Urothelium cell line (cell line): Measurements from ENCODE around the gene LIPG.
A peak's percentile ranks its signal among the peaks of the same experiment; 100 is the strongest.
"Not testable (repeated sequence)": the region's sequence is repeated elsewhere in the genome, so short reads cannot be mapped to it uniquely, and the experiment has no call there.

ENCODE experiments used
- DNase-seq: peaks from one replicate; pipeline ENCODE4 v3.0.0; 2011; ENCODE audit warnings: low spot score, mixed read lengths
- FAIRE-seq: peaks from 2 replicates; lab custom pipeline; 2011; peaks lifted over from hg19 to GRCh38; lab: Jason Lieb, UNC

The LIPG gene

DNA sequence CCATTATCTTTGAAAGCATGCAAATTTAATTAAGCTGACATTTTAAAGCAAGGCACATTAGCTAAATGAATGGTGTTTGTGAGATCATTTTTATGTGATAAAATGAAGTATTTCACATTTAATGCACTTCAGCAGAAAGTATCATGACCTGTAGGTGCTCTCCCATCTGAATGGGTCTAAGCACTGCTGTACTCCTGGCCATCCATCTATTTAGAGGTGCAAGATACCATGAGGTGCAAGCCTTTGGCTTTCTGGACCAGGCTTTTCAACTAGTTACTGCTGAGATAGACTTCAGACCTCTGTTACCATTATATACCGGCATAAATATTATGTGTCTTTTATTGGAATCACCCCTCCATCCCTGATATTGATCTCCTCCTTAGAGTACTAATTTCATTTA is 15.6 kb upstream of the LIPG start:
- FAIRE-seq (no peak), DNase-seq (no peak)

GRCh38 chr18:49546719-49547273 is 15.1 kb upstream of the LIPG start:
- FAIRE-seq = no peak
- DNase-seq = no peak

GRCh38 chr18:49547701-49548100 is 14.2 kb upstream of the LIPG start:
- FAIRE-seq = no peak

GRCh38 chr18:49548229-49548636 is 13.6 kb upstream of the LIPG start:
- FAIRE-seq (no peak), DNase-seq (peak; percentile 37)

More at GRCh38 chr18:49547701-49548100, 14.2 kb upstream of the LIPG start:
- no peak for DNase-seq

DNA sequence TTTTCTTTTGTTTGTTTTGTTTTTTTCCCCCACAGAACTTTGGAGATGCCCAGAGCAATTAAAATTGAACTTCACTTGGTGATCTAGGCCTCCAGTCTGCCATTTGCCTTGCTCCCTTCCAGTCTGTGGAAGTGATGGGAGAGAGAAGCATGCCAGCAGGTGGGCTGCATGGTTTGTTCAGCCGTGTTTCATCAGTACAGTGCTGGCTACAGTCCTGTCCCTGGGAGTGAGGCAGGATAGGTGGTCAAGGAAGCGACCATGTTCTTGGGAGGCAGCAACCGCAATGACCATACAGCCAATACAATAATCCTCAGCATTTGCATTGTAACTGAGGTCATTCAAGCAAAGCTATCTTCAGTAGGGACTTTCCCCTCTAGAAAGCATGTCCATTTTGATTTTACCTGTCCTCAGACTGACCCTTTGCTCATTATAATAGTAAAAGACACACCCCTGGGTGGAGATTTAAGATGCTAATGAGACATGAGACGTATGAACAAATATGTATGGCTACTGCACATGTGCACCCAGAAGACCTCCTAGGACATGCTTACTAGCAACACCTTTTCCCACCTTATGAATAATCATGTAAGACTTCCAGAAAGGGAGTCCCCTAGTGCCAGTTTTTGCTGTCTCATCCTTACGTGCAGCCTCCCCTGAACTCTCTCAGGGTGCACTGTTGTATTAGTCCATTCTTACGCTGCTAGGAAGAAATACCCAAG is 11.1 kb upstream of the LIPG start:
- FAIRE-seq (no peak), DNase-seq (no peak)

GRCh38 chr18:49553003-49553402 is 8.9 kb upstream of the LIPG start:
- FAIRE-seq (no peak), DNase-seq (no peak)

DNA sequence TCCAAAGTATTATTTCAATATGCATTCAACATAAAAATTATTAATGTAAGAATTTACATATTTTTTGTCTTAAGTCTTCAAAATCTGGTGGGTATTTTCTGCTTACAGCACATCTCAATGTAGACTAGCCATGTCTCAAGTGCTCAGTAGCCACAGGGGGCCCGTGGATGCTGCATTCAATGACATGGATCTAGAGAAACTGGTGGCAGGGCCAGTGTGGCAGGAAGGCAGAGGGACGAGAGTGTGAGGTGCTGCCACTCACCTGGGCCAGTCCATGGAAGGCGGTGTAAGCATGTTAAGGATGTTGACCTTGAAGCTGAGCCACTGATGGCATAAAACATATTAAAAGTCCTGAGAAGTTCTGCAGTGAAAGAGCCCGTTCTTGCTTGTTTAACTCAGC is 6.2 kb upstream of the LIPG start:
- no peak for FAIRE-seq

DNA sequence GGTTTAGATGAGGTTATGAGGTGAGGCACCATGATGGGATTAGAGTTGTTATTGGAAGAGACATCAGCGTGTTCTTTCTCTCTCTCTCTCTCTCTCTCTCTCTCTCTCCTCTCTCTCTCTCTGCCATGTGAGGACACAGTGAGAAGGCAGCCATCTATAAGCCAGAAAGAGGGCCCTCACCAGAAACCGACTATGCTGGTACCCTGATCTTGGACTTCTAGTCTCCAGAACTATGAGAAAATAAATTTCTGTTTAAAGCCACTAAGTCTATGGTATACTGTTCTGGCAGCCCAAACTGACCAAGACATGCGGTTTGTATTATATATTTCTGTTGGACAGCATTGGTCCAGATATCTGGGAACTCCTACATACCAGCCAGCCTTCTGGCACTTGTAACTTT is 3.5 kb upstream of the LIPG start:
- DNase-seq (no peak), FAIRE-seq (no peak)

More for the DNA sequence above, 6.2 kb upstream of the LIPG start:
- no peak for DNase-seq

DNA sequence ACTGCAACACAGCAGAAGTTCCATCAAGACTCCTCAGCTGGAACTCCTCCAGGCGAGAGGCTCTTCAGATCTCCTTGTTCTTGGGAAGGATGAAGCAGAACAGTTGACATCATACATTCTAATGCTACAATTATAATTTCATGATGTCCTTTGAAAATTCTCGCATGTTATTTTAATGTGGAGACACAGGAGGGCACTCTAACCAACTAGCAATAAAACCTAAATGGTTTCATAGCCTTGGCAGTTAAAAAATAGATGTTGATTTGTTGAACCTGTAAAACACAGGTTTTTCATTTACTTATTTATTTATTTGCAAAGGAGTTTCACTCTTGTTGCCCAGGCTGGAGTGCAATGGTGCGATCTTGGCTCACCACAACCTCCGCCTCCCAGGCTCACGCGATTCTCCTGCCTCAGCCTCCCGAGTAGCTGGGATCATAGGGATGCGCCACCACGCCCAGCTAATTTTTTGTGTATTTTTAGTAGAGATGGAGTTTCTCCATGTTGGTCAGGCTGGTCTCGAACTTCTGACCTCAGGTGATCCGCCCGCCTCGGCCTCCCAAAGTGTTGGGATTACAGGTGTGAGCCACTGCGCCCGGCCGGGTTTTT is 2.4 kb upstream of the LIPG start:
- DNase-seq, FAIRE-seq: not testable (repeated sequence)

DNA sequence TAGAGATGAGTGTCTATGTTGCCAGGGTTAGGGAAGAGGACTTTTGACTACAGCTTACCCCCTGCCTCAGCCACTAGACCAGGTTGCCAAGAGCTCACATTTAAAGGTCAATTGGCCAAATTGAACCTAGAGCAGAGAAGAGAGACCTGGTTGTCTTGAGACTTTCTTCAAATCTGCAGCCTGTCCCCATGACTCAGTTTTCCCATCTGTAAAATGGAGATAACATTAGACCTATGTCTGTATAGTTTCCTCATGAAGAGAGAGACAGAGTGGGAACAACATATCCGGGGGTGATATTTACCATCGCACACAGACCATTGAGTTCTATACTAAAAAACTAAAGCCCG is 1.6 kb upstream of the LIPG start:
- no peak for DNase-seq
- no peak for FAIRE-seq

GRCh38 chr18:49560624-49561288 is 1.1 kb upstream of the LIPG start:
- DNase-seq = no peak
- FAIRE-seq = no peak

DNA sequence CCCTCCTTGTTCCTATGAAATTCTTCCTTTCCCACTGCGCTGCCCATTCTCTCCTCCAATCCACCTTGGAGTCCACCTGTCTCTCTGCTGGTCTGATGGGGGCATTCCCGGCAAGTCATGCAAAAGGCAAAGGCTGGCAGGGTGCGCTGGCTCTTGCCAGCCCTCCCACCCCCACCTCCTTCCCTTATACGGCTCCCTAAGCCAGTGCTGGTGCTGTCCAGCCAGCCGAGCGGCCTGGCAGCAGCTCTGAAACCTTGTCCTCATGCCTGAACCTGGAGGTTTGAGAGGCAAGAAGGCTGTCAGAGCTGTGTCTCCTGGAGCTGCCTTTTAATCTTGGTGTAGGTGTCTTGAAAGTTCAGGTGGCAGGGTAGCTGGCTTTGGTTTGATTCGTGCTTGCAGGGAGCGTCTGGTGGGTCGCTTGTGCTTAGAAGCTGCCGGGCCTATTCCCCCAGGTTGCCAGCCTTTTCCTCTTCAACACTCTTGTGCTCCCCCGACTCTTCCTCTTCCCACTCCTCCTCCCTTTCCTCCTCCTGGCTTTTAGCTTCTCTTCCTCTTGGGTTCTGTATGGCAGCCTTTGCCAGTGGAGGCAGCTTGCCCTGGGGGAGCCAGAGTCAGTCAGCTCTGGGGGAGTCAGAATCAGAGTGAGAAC is 748 bp downstream of the LIPG start:
- no peak for DNase-seq
- no peak for FAIRE-seq

- DNase-seq (peak; percentile 32), FAIRE-seq (no peak)
These were observed 1.3 kb downstream of the LIPG start for GRCh38 chr18:49563130-49563540.

GRCh38 chr18:49563701-49564517 is 2.1 kb downstream of the LIPG start:
- FAIRE-seq = no peak
- no peak for DNase-seq

GRCh38 chr18:49564518-49564834 is 2.6 kb downstream of the LIPG start:
- FAIRE-seq (no peak), DNase-seq (no peak)

- DNase-seq (no peak), FAIRE-seq (no peak)
These were observed 3.2 kb downstream of the LIPG start for GRCh38 chr18:49565101-49565500.

DNA sequence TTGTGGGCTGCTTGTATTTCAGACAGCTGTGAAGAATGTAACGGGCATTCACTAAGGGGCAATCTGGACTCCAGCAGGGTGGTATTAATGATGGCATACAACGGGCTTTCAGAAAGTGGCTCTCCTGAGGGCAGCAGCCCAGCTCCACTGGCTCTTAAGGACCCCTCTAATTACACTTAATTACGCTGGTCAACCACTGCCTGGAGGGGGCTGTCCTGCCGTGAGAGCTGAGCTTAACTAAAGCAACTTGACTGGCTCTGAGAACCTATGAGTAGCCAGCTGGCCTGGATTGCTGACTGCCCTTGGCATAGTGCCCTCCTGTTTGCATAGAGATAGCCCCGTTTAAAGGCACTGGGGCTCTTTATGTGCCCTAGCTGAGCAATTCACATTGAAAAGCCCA is 3.8 kb downstream of the LIPG start:
- no peak for FAIRE-seq
- no peak for DNase-seq

- no peak for DNase-seq
- FAIRE-seq = no peak
These were observed 4.4 kb downstream of the LIPG start for GRCh38 chr18:49566217-49566770.

GRCh38 chr18:49566985-49567384 is 5.1 kb downstream of the LIPG start:
- FAIRE-seq = no peak
- no peak for DNase-seq

- DNase-seq = no peak
- FAIRE-seq = no peak
These were observed 7.9 kb downstream of the LIPG start for GRCh38 chr18:49569724-49570123.
